HCT116 (cell line): ENCODE results near the gene TBC1D4. TPM values are rescaled to one million over a fixed set of nuclear protein-coding genes. Genes with fewer than 3 reads are reported as not detected.

Experiments used
- ATAC-seq: fragments of 200-7000 bp; cut with Tn5 transposase; 2 replicates; pipeline ENCODE4 v1.9.1; 2020; ENCODE audit warnings: mild to moderate bottlenecking, moderate library complexity
- BruUV-seq: library from RNA; stranded (reverse); fragments of 400-500 nt; replicated peaks from 2 replicates; lab custom pipeline; 2021; lab: Mats Ljungman, UMichigan
- CTCF ChIA-PET: fragments of 300-600 bp; sonication (Branson Sonifier 250); formaldehyde crosslinking; loops from one replicate; lab custom pipeline; 2021; ENCODE audit warnings: antibody characterized with exemption; lab: Charles Lee
- POLR2A ChIA-PET: fragments of 300-600, 350-600 bp; sonication (Branson Sonifier 250); formaldehyde crosslinking; loops from one replicate; lab custom pipeline; 2021; ENCODE audit warnings: antibody characterized with exemption; lab: Charles Lee
- RAD21 ChIA-PET, 2 experiments: fragments of 300-600 bp; sonication (Branson Sonifier 250); formaldehyde crosslinking; loops; one replicate each; lab custom pipeline; 2023; ENCODE audit warnings: low total read pairs in 2 of 2; ENCODE audit not compliant: uncharacterized antibody in 2 of 2, unreplicated experiment in 2 of 2, low non-redundant PET in 1 of 2; lab: Charles Lee
- DNase-seq: peaks from one replicate; pipeline ENCODE4 v3.0.0-alpha.2; 2010; ENCODE audit warnings: low read depth, low spot score
- H2AFZ ChIP-seq: fragments of 200-600 bp; shearing (Covaris generic), sonication (generic); 2 replicates; pipeline ENCODE4 v1.6.1; 2017; ENCODE audit warnings: low read depth, mixed run types, mixed read lengths, antibody characterized with exemption, low read length; ENCODE audit not compliant: poor library complexity, severe bottlenecking
- H3K27ac ChIP-seq: 2 replicates; pipeline ENCODE4 v1.5.1; 2012; ENCODE audit warnings: low read depth, low read length
- H3K27me3 ChIP-seq: fragments of 200-600 bp; sonication (generic); 2 replicates; pipeline ENCODE4 v1.6.1; 2016; ENCODE audit warnings: mixed run types, low read length, mixed read lengths; ENCODE audit not compliant: insufficient read depth
- H3K36me3 ChIP-seq, 2 experiments: fragments of 200-500 bp in 1 of 2; fragments of 200-600 bp in 1 of 2; sonication (Bioruptor generic) in 1 of 2; sonication (generic) in 1 of 2; 2 replicates each; pipeline versions ENCODE4 v1.5.1 to v1.6.1; 2014 to 2016; ENCODE audit warnings: low read length in 2 of 2, inconsistent platforms in 1 of 2, mixed read lengths in 1 of 2, mixed run types in 1 of 2; ENCODE audit not compliant: insufficient read depth in 2 of 2, control insufficient read depth in 1 of 2
- H3K4me1 ChIP-seq, 2 experiments: fragments of 200-600 bp in 1 of 2; sonication (generic) in 1 of 2; 2 replicates each; pipeline versions ENCODE4 v1.5.1 to v1.6.1; 2012 to 2017; ENCODE audit warnings: low read length in 2 of 2, inconsistent platforms in 1 of 2, mild to moderate bottlenecking in 1 of 2, mixed read lengths in 1 of 2, mixed run types in 1 of 2, moderate library complexity in 1 of 2; ENCODE audit not compliant: insufficient read depth in 2 of 2, control insufficient read depth in 1 of 2
- H3K4me2 ChIP-seq: fragments of 200-600 bp; sonication (generic); 2 replicates; pipeline ENCODE4 v1.6.1; 2017; ENCODE audit warnings: mixed run types, low read length, mixed read lengths
- H3K4me3 ChIP-seq, 2 experiments: fragments of 200-600 bp in 1 of 2; sonication (generic) in 1 of 2; replicated peaks in 1 of 2; 2 replicates each; pipeline ENCODE4 v1.5.1; 2011 to 2016; ENCODE audit warnings: low read length in 2 of 2, control low read depth in 1 of 2, low read depth in 1 of 2, mild to moderate bottlenecking in 1 of 2, mixed read lengths in 1 of 2, mixed run types in 1 of 2
- H3K79me2 ChIP-seq: fragments of 200-600 bp; sonication (generic); 2 replicates; pipeline ENCODE4 v1.6.1; 2017; ENCODE audit warnings: mild to moderate bottlenecking, mixed run types, low read length, moderate library complexity, mixed read lengths; ENCODE audit not compliant: insufficient read depth
- H3K9ac ChIP-seq: fragments of 200-600 bp; sonication (generic); 2 replicates; pipeline ENCODE4 v1.6.1; 2016; ENCODE audit warnings: low read length, mixed read lengths
- H3K9me2 ChIP-seq: fragments of 200-600 bp; sonication (generic), shearing (Covaris generic); 2 replicates; pipeline ENCODE4 v1.6.1; 2017; ENCODE audit warnings: mixed run types, mild to moderate bottlenecking, moderate library complexity; ENCODE audit not compliant: insufficient read depth
- H3K9me3 ChIP-seq, 2 experiments: fragments of 200-500 bp in 1 of 2; fragments of 200-600 bp in 1 of 2; sonication (Bioruptor generic) in 1 of 2; sonication (generic) in 1 of 2; 2 replicates each; pipeline ENCODE4 v1.6.1; 2014 to 2017; ENCODE audit warnings: low read length in 2 of 2, mixed read lengths in 2 of 2, inconsistent platforms in 1 of 2, low read depth in 1 of 2, mild to moderate bottlenecking in 1 of 2, mixed run types in 1 of 2, moderate library complexity in 1 of 2; ENCODE audit not compliant: control insufficient read depth in 1 of 2, insufficient read depth in 1 of 2
- H4K20me1 ChIP-seq: fragments of 200-600 bp; sonication (generic), shearing (Covaris generic); 2 replicates; pipeline ENCODE4 v1.6.1; 2017; ENCODE audit warnings: mixed run types, mild to moderate bottlenecking, moderate library complexity; ENCODE audit not compliant: insufficient read depth
- EZH2 ChIP-seq: fragments of 200-600 bp; sonication (generic); IDR thresholded peaks from 2 replicates; pipeline ENCODE4 v1.6.1; 2017; ENCODE audit warnings: antibody characterized with exemption, mixed run types
- FOSL1 ChIP-seq: IDR thresholded peaks from 2 replicates; pipeline ENCODE4 v1.6.1; 2012; ENCODE audit warnings: low read depth
- POLR2A ChIP-seq: IDR thresholded peaks from 2 replicates; pipeline ENCODE4 v1.7.0; 2011; ENCODE audit warnings: borderline replicate concordance; ENCODE audit not compliant: insufficient read depth, insufficient read length; ENCODE audit errors: extremely low read depth
- POLR2AphosphoS5 ChIP-seq: IDR thresholded peaks from 2 replicates; pipeline ENCODE4 v1.6.1; 2011; ENCODE audit warnings: mild to moderate bottlenecking, low read depth, low read length, moderate library complexity
- RAD21 ChIP-seq: IDR thresholded peaks from 2 replicates; pipeline ENCODE4 v1.6.1; 2012; ENCODE audit warnings: low read depth, mild to moderate bottlenecking
- REST ChIP-seq: IDR thresholded peaks from 2 replicates; pipeline ENCODE4 v1.6.1; 2012; ENCODE audit warnings: low read depth
- SRF ChIP-seq: IDR thresholded peaks from 2 replicates; pipeline ENCODE4 v1.6.1; 2012; ENCODE audit warnings: low read depth
- TCF7L2 ChIP-seq: IDR thresholded peaks from 2 replicates; pipeline ENCODE4 v1.7.0; 2011; ENCODE audit warnings: borderline replicate concordance, inconsistent platforms; ENCODE audit not compliant: insufficient read depth, insufficient read length; ENCODE audit errors: extremely low read depth
- ZBTB33 ChIP-seq: IDR thresholded peaks from 2 replicates; pipeline ENCODE4 v1.6.1; 2011; ENCODE audit warnings: mild to moderate bottlenecking, low read length, moderate library complexity; ENCODE audit not compliant: insufficient replicate concordance; ENCODE audit errors: extremely low read depth
- ZFX ChIP-seq: fragments of 450-650 bp; IDR thresholded peaks from 2 replicates; pipeline ENCODE4 v1.6.1; 2017
- intact Hi-C: fragments of 100-400 bp; cut with micrococcal nuclease; formaldehyde crosslinking; loops from 2 replicates; pipeline ENCODE4 v1.10.0; 2022
- total RNA-seq: library from RNA; stranded (reverse); gene quantifications from one replicate; pipeline ENCODE4 v1.2.1, GENCODE V29; 2021; ENCODE audit not compliant: unreplicated experiment
- TF ChIP-seq, protein P1 (sequence below), 3 experiments: fragments of 200-600 bp in 1 of 3; sonication (generic) in 1 of 3; IDR thresholded peaks in 2 of 3; conservative IDR thresholded peaks in 1 of 3; 2 replicates each; pipeline ENCODE4 v1.5.1; 2012 to 2017; ENCODE audit warnings: low read depth in 2 of 3, low read length in 2 of 3, antibody characterized with exemption in 1 of 3, borderline replicate concordance in 1 of 3, control low read depth in 1 of 3, mild to moderate bottlenecking in 1 of 3, mixed read lengths in 1 of 3, mixed run types in 1 of 3, moderate library complexity in 1 of 3; ENCODE audit not compliant: insufficient read depth in 1 of 3

Gene TBC1D4
- total RNA-seq, 1 experiment from 2014 or later, result 24.6 TPM

DNA sequence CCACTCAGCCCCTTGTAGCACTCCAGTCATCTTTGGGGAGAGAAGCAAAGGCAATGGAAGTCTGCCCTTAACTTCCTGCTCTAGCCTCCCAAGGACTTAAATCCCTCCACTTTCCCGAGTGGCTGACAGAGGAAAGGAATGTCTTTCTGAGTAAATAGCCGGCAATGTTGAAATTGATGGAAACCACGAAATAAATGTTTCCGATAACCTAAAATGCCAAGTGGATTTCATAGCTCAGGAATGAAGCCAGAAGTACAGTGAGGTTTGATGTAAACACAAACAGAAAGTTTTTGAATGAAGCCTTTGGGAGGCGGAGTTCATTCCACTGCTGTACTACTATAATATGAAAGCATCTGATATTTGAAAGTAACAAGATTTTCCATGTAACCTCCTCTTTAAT, 14.0 kb upstream of the TBC1D4 start (continued):
- TF ChIP-seq ZBTB33, result no peak
- TF ChIP-seq SRF, result no peak
- no peak for TF ChIP-seq RAD21

DNA sequence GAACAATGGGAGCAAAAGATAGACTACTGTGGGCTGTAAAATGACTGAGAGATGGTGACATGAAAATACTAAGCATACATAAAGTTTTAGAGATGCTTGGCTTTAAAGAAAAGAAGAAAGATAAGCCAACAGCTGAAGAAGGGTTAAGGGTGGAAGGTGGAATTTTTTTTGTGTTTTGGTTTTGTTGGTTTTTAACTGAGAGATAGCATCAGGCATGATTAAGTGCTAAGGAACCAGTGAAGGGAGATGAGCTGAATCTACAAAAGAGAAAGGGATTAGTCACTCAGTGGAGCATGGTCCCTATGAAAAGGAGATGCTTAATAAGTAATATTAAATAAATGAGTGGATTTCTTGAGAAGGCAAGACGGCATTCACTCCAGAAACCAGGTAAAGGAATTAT, 12.5 kb upstream of the TBC1D4 start:
- H3K27ac ChIP-seq, result no peak overlapping the region
- no peak for TF ChIP-seq POLR2A
- no peak for TF ChIP-seq POLR2AphosphoS5
- no peak for TF ChIP-seq REST
- no peak for TF ChIP-seq FOSL1
- TF ChIP-seq TCF7L2, result no peak
- TF ChIP-seq ZFX, result no peak
- TF ChIP-seq EZH2, result no peak
- TF ChIP-seq, protein P1, sequence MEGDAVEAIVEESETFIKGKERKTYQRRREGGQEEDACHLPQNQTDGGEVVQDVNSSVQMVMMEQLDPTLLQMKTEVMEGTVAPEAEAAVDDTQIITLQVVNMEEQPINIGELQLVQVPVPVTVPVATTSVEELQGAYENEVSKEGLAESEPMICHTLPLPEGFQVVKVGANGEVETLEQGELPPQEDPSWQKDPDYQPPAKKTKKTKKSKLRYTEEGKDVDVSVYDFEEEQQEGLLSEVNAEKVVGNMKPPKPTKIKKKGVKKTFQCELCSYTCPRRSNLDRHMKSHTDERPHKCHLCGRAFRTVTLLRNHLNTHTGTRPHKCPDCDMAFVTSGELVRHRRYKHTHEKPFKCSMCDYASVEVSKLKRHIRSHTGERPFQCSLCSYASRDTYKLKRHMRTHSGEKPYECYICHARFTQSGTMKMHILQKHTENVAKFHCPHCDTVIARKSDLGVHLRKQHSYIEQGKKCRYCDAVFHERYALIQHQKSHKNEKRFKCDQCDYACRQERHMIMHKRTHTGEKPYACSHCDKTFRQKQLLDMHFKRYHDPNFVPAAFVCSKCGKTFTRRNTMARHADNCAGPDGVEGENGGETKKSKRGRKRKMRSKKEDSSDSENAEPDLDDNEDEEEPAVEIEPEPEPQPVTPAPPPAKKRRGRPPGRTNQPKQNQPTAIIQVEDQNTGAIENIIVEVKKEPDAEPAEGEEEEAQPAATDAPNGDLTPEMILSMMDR (IDR thresholded peaks at IDR 0.05 in 2 of 3, conservative IDR thresholded peaks at IDR 0.05 in 1 of 3; ENCODE audit: borderline replicate concordance in 1 of 3, insufficient read depth in 1 of 3, low read depth in 2 of 3, low read length in 2 of 3), result no peak
- TF ChIP-seq, all 23 proteins: peak for 0
- DNase-seq (no peak), ATAC-seq (no peak)
- H2AFZ ChIP-seq, result no peak overlapping the region
- ChIA-PET POLR2A (no interaction called here), CTCF (interaction anchor here (1.0 kb wide), 1 partner anchor 12 kb away, joined by 3 read pairs; the partner anchor contains the start of gene TBC1D4), RAD21 (no interaction called here)
- no peaks in the 10 kb centered on the region for H3K9me2 ChIP-seq
- no peaks in the 10 kb centered on the region for H3K27me3 ChIP-seq
- H3K36me3 ChIP-seq, result no peaks in the 10 kb centered on the region
- H4K20me1 ChIP-seq, result no peaks in the 10 kb centered on the region
- no peak overlapping the region for H3K4me2 ChIP-seq
- H3K9me3 ChIP-seq, result no peaks in the 10 kb centered on the region
- no peaks in the 10 kb centered on the region; a peak in 1 of 4 replicates for H3K4me1 ChIP-seq
- no TSS peak for BruUV-seq
- intact Hi-C loops, result no loop called here
- no peak overlapping the region for H3K4me3 ChIP-seq
- no peaks in the 10 kb centered on the region for H3K79me2 ChIP-seq
- no peak overlapping the region for H3K9ac ChIP-seq
